Type B pancreatic cell (in vitro differentiated cells): Measurements from ENCODE around the gene PSKH1. TPM values are rescaled to one million over a fixed set of nuclear protein-coding genes. Genes with fewer than 3 reads are reported as not detected.
A peak's percentile ranks its signal among the peaks of the same experiment; 100 is the strongest.

ENCODE experiments used
- DNase-seq: peaks from one replicate; pipeline ENCODE4 v3.0.0; 2021; ENCODE audit warnings: mixed read lengths; ENCODE audit not compliant: unreplicated experiment; ENCODE audit errors: extremely low spot score
- H3K27ac Mint-ChIP-seq: 2 replicates; pipeline ENCODE4 v1.8.0; 2021; ENCODE audit warnings: mild to moderate bottlenecking, mixed read lengths
- H3K27me3 Mint-ChIP-seq: 2 replicates; pipeline ENCODE4 v1.8.0; 2021; ENCODE audit warnings: mixed read lengths
- H3K36me3 Mint-ChIP-seq: 2 replicates; pipeline ENCODE4 v1.8.0; 2021; ENCODE audit warnings: mixed read lengths
- H3K4me1 Mint-ChIP-seq: one replicate; pipeline ENCODE4 v1.8.0; 2021; ENCODE audit warnings: mixed read lengths; ENCODE audit not compliant: unreplicated experiment
- H3K4me3 Mint-ChIP-seq: 2 replicates; pipeline ENCODE4 v1.8.0; 2021; ENCODE audit warnings: mild to moderate bottlenecking, mixed read lengths
- H3K9me3 Mint-ChIP-seq: 2 replicates; pipeline ENCODE4 v1.8.0; 2021; ENCODE audit warnings: mixed read lengths
- total RNA-seq: library from RNA; stranded (reverse); gene quantifications from 2 replicates; pipeline ENCODE4 v1.2.1, GENCODE V29; 2021; ENCODE audit warnings: low replicate concordance
- TF ChIP-seq, protein P1 (sequence below): fragments of 200-600 bp; sonication (generic); conservative IDR thresholded peaks from 2 replicates; pipeline ENCODE4 v1.5.0; 2021; ENCODE audit warnings: antibody characterized with exemption, mild to moderate bottlenecking

Gene PSKH1
- total RNA-seq, 1 donor from 2014 or later: 41.5 TPM

DNA sequence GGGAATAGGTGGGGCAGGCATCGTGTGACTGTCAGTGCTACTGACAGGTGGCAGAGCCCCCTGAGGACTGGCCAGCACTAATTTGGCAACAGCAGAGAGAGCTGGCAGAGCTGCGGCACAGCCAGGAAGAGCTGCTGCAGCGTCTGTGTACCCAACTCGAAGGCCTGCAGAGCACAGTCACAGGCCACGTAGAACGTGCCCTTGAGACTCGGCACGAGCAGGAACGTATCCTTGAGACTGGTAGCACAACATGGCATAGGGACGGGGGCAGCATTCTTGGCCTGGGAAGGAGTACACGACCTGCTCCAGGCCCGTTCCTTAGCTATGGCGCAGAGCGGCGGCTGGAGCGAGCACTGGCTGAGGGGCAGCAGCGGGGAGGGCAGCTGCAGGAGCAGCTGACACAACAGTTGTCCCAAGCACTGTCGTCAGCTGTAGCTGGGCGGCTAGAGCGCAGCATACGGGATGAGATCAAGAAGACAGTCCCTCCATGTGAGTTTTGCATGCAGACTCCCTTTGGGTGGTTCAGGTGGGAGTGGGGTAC lies 11.4 kb upstream of the PSKH1 start:
- no peaks in the 10 kb centered on the region for H3K9me3 Mint-ChIP-seq
- TF ChIP-seq, protein P1, sequence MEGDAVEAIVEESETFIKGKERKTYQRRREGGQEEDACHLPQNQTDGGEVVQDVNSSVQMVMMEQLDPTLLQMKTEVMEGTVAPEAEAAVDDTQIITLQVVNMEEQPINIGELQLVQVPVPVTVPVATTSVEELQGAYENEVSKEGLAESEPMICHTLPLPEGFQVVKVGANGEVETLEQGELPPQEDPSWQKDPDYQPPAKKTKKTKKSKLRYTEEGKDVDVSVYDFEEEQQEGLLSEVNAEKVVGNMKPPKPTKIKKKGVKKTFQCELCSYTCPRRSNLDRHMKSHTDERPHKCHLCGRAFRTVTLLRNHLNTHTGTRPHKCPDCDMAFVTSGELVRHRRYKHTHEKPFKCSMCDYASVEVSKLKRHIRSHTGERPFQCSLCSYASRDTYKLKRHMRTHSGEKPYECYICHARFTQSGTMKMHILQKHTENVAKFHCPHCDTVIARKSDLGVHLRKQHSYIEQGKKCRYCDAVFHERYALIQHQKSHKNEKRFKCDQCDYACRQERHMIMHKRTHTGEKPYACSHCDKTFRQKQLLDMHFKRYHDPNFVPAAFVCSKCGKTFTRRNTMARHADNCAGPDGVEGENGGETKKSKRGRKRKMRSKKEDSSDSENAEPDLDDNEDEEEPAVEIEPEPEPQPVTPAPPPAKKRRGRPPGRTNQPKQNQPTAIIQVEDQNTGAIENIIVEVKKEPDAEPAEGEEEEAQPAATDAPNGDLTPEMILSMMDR: no peak
- no peak overlapping the region for H3K4me3 Mint-ChIP-seq
- no peak overlapping the region for H3K27ac Mint-ChIP-seq
- H3K4me1 Mint-ChIP-seq: peaks cover 5% of the 10 kb centered on the region
- H3K36me3 Mint-ChIP-seq: peaks cover 4% of the 10 kb centered on the region
- no peak for DNase-seq
- H3K27me3 Mint-ChIP-seq: no peaks in the 10 kb centered on the region

DNA sequence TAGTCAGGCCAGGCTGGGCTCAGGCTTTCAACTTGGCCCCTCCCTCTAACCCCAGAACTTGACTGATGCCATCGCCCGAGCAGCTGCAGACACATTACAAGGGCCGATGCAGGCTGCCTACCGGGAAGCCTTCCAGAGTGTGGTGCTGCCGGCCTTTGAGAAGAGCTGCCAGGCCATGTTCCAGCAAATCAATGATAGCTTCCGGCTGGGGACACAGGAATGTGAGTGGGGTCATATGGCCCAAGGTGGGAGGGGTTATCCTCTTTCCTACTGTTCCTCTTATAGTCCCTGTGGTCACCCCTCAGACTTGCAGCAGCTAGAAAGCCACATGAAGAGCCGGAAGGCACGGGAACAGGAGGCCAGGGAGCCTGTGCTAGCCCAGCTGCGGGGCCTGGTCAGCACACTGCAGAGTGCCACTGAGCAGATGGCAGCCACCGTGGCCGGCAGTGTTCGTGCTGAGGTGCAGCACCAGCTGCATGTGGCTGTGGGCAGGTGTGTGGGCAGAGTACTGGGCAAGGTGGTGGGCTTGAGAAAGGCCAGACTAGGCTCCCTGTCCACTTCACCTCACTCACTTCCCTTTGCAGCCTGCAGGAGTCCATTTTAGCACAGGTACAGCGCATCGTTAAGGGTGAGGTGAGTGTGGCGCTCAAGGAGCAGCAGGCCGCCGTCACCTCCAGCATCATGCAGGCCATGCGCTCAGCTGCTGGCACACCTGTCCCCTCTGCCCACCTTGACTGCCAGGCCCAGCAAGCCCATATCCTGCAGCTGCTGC lies 10.5 kb upstream of the PSKH1 start:
- H3K4me3 Mint-ChIP-seq: no peak overlapping the region
- TF ChIP-seq, protein P1: no peak
- H3K36me3 Mint-ChIP-seq: peaks cover 4% of the 10 kb centered on the region
- peaks cover 5% of the 10 kb centered on the region for H3K4me1 Mint-ChIP-seq
- DNase-seq: no peak
- no peak overlapping the region for H3K27ac Mint-ChIP-seq
- H3K27me3 Mint-ChIP-seq: no peaks in the 10 kb centered on the region
- no peaks in the 10 kb centered on the region for H3K9me3 Mint-ChIP-seq

DNA sequence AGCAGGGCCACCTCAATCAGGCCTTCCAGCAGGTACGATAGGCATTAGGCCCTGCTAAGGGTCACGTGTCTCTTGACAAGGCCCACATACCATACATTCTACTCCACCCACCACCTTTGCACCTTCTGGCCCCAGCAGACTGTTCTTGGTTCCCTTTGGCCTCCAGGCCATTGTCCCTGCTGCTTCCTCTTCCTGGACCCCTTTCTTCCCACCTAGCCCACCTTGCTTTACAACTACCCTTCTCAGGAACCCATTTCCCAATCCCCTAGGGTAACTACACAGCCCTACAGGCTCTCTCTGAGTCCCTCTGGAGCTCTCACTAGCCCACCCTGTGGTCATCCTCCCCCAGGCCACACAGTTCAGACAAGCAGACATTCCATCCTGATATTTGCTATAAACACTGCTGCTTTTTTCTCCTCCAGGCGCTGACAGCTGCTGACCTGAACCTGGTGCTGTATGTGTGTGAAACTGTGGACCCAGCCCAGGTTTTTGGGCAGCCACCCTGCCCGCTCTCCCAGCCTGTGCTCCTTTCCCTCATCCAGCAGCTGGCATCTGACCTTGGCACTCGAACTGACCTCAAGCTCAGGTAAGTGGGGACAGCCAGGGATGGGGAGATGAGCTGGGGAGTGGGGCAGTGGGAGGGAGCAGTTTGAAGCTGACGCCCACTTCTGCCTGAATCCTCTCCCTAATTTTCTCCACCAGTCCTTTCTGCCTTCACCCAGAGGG lies 9.7 kb upstream of the PSKH1 start:
- H3K9me3 Mint-ChIP-seq: no peaks in the 10 kb centered on the region
- no peak overlapping the region for H3K27ac Mint-ChIP-seq
- peaks cover 4% of the 10 kb centered on the region for H3K36me3 Mint-ChIP-seq
- TF ChIP-seq, protein P1: no peak
- H3K27me3 Mint-ChIP-seq: no peaks in the 10 kb centered on the region
- H3K4me3 Mint-ChIP-seq: no peak overlapping the region
- DNase-seq: no peak
- H3K4me1 Mint-ChIP-seq: peaks cover 5% of the 10 kb centered on the region

DNA sequence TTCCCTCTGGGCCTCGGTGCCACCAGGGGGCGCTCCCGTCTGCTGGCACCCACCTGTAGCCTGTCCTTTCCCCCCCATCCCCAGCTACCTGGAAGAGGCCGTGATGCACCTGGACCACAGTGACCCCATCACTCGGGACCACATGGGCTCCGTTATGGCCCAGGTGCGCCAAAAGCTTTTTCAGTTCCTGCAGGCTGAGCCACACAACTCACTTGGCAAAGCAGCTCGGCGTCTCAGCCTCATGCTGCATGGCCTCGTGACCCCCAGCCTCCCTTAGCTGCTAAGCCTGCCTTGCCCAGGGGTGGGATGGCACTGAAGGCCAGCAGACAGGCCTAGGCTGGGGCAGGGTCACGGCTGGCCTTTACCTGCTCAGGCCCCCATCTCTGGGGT lies 9.2 kb upstream of the PSKH1 start:
- Mint-ChIP-seq H3K27me3 (no peaks in the 10 kb centered on the region), H3K9me3 (no peaks in the 10 kb centered on the region), H3K4me3 (no peak overlapping the region), H3K4me1 (peaks cover 5% of the 10 kb centered on the region), H3K27ac (no peak overlapping the region), H3K36me3 (peaks cover 4% of the 10 kb centered on the region)
- TF ChIP-seq, protein P1: peak; percentile 87
- peak; percentile 81 for DNase-seq

DNA sequence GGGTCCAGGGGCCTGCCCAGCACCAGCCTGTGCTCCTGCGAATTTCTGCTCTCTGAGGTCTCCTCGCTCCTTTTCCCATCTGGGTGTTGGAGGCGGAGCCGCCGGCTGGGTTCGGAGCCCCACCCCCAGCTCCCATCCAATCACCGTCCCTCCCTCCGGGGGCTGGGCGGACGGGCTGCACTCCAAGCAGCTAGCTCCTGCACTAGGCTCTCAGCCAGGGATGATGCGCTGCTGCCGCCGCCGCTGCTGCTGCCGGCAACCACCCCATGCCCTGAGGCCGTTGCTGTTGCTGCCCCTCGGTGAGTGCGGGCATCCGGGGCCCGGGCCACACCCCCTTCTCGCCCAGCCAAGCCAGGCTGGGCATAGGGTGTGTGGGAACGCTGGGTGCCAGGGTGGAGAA lies 8.4 kb upstream of the PSKH1 start, which contains the start of gene NRN1L:
Gene NRN1L (plus strand): TSS at position 202 of the 400 bp plus-strand sequence. CDS start 19 bp downstream, at position 221.
- DNase-seq: peak; percentile 88
- TF ChIP-seq, protein P1: no peak
- peaks cover 5% of the 10 kb centered on the region for H3K4me1 Mint-ChIP-seq
- peaks cover 4% of the 10 kb centered on the region for H3K36me3 Mint-ChIP-seq
- no peak within 1 kb of the TSS for H3K4me3 Mint-ChIP-seq
- no peaks in the 10 kb centered on the region for H3K9me3 Mint-ChIP-seq
- no peaks in the 10 kb centered on the region for H3K27me3 Mint-ChIP-seq
- peak within 1 kb of the TSS; percentile 49 for H3K27ac Mint-ChIP-seq
